OCI-LY7 (cell line): ENCODE results near the gene IFITM10.

Experiments used
- CTCF ChIP-seq: fragments of 200-600 bp; sonication (generic); conservative IDR thresholded peaks from 2 replicates; pipeline ENCODE4 v1.5.1; 2014; ENCODE audit warnings: mild to moderate bottlenecking, antibody characterized with exemption, low read length, moderate library complexity, mixed read lengths
- EZH2phosphoT487 ChIP-seq: fragments of 200-600 bp; sonication (generic); IDR thresholded peaks from 2 replicates; pipeline ENCODE4 v1.6.1; 2018; ENCODE audit warnings: low read depth, borderline replicate concordance, mild to moderate bottlenecking, mixed run types, antibody characterized with exemption, low read length, moderate library complexity, mixed read lengths

GRCh38 chr11:1783725-1784529, 33.5 kb upstream of the IFITM10 start:
- TF ChIP-seq CTCF (no peak), EZH2phosphoT487 (no peak)
